Effector memory CD4-positive, alpha-beta T cell (primary cell): ENCODE results near the gene NUTM2F.
"Not testable (repeated sequence)": the region's sequence is repeated elsewhere in the genome, so short reads cannot be mapped to it uniquely, and the experiment has no call there.

ENCODE experiments used
- DNase-seq, 3 donors: peaks; one replicate each; pipeline ENCODE4 v3.0.0-alpha.2; 2020
- H3K27ac ChIP-seq: 2 replicates; pipeline ENCODE4 v1.7.0; 2013; ENCODE audit warnings: mild to moderate bottlenecking, low read length, moderate library complexity; ENCODE audit not compliant: insufficient read depth, poor library complexity, severe bottlenecking
- H3K27me3 ChIP-seq: replicated peaks from 2 replicates; pipeline ENCODE4 v1.7.0; 2013; ENCODE audit warnings: mild to moderate bottlenecking, low read length; ENCODE audit not compliant: insufficient read depth, control insufficient read depth, poor library complexity, severe bottlenecking
- H3K36me3 ChIP-seq: 2 replicates; pipeline ENCODE4 v1.7.0; 2013; ENCODE audit warnings: mild to moderate bottlenecking, low read length, moderate library complexity; ENCODE audit not compliant: control insufficient read depth, insufficient read depth
- H3K4me1 ChIP-seq: 2 replicates; pipeline ENCODE4 v1.7.0; 2013; ENCODE audit warnings: low read length, mild to moderate bottlenecking; ENCODE audit not compliant: control insufficient read depth, insufficient read depth, poor library complexity, severe bottlenecking
- H3K4me3 ChIP-seq: 2 replicates; pipeline ENCODE4 v1.7.0; 2013; ENCODE audit warnings: low read length, low read depth, mild to moderate bottlenecking; ENCODE audit not compliant: insufficient read depth, poor library complexity, severe bottlenecking
- H3K9me3 ChIP-seq: 2 replicates; pipeline ENCODE4 v1.7.0; 2013; ENCODE audit warnings: mild to moderate bottlenecking, low read length, moderate library complexity; ENCODE audit not compliant: control insufficient read depth
- total RNA-seq, 3 donors: gene quantifications; one replicate each; lab custom pipeline; 2026; lab: John Stamatoyannopoulos, UW

Gene NUTM2F, protein sequence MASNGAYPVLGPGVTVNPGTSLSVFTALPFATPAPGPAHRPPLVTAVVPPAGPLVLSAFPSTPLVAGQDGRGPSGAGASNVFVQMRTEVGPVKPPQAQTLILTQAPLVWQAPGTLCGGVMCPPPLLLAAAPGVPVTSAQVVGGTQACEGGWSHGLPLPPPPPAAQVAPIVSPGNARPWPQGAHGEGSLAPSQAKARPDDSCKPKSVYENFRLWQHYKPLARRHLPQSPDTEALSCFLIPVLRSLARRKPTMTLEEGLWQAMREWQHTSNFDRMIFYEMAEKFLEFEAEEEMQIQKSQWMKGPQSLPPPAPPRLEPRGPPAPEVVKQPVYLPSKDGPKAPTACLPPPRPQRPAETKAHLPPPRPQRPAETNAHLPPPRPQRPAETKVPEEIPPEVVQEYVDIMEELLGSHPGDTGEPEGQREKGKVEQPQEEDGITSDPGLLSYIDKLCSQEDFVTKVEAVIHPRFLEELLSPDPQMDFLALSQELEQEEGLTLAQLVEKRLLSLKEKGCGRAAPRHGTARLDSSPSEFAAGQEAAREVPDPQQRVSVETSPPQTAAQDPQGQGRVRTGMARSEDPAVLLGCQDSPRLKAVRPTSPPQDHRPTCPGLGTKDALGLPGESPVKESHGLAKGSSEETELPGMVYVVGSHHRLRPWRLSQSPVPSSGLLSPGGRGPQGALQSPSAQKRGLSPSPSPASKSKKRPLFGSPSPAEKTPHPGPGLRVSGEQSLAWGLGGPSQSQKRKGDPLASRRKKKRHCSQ
- total RNA-seq, result 0 reads per million in 3 donors

DNA sequence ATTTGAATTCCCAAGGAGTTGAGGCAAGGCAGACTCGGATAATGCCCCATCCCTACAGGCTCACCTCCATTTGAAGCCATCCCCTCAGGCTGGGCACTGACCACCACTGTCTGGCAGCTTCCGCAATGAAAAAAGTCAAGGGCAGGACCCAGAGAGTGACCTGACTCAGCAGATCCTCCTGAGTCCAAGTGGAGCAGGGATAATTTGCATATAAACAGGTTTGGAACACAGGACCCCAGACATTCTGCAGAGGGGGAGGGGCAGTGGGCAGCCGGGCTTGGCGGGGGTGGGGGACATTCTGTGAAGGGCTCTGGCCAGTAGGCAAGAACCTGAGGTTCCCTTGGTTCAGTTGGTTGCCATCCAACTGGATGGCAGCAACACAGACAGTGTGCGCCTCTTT, at the start of gene NUTM2F:
NUTM2F (minus strand) TSS at position 101 of the 400 bp plus-strand sequence; CDS start at position 80, 21 bp downstream.
- not testable (repeated sequence) for H3K36me3 ChIP-seq, H3K27me3 ChIP-seq, DNase-seq, H3K4me3 ChIP-seq, H3K4me1 ChIP-seq, H3K9me3 ChIP-seq, H3K27ac ChIP-seq

- not testable (repeated sequence) for H3K4me3 ChIP-seq, H3K9me3 ChIP-seq, H3K4me1 ChIP-seq, H3K27me3 ChIP-seq, DNase-seq, H3K36me3 ChIP-seq
- peak overlapping the region; percentile 37 for H3K27ac ChIP-seq
Measured at GRCh38 chr9:94375197-94375596, 46.8 kb upstream of the NUTM2F start.

DNA sequence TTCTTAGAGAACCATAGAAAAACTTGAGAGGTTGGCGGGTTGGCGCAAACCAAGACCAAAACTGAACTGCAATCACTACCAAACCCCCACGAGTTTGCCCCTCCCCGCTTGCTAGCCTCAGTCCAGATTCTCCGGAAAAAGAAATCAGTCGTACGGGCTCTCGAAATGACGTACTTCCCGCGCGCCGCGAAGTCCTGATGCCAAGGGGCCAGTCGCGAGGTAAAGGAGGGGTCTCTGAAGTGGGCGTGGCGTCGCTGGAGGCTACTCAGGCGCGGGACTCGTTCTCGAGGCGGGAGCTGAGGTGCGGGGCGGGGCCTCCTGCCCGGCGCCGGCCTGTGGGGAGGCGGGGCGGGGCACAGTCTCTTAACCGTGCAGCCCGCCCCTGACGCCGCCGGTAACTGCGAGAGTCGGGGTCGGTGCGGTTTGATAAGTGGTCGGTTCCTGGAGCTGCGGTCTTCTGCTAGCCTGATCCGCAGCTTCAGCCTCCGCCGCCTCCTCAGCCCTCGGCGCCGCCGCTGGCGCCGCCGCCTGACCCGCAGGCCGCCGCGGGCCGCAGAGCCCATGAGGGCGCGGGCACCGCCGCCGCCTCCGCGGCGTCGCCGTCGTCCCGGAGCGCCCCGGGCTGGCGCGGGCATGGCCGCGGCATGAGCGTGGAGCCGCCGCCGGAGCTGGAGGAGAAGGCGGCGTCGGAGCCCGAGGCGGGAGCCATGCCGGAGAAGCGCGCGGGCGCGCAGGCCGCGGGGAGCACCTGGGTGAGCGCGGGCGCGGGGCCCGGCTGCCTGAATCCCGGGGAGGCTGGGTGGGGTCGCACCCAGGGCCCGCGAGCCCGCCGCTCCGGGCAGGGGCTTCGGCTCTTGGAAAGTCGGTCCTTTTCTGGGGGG, 46.0 kb upstream of the NUTM2F start:
- H3K27ac ChIP-seq, result peak overlapping the region; percentile 37

DNA sequence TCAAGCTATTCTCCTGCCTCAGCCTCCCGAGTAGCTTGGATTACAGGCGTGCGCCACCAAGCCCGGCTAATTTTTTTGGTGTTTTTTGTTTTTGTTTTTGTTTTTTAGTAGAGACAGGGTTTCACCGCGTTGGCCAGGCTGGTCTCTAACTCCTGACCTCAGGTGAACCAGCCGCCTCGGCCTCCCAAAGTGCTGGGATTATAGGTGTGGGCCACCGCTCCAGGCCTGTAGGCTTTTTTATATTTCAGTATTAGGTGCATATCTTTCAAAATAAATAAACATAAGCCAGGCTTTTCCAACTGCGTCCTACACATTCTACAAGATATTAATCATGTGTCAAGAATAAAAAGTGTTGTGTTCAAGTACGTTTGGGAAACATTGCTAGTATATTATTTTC, 45.3 kb upstream of the NUTM2F start:
- peak overlapping the region; percentile 45 for H3K4me3 ChIP-seq

More for the DNA sequence above, 46.0 kb upstream of the NUTM2F start:
- not testable (repeated sequence) for H3K27me3 ChIP-seq, H3K36me3 ChIP-seq, H3K4me1 ChIP-seq, H3K9me3 ChIP-seq
- H3K4me3 ChIP-seq, result peak overlapping the region; percentile 45
- peak; percentile 84 to 88 (median 87) for DNase-seq

GRCh38 chr9:94370266-94370665, 41.8 kb upstream of the NUTM2F start:
- H3K27me3 ChIP-seq, H3K9me3 ChIP-seq, DNase-seq, H3K36me3 ChIP-seq, H3K4me3 ChIP-seq, H3K4me1 ChIP-seq, H3K27ac ChIP-seq: not testable (repeated sequence)

More for the DNA sequence above, 45.3 kb upstream of the NUTM2F start:
- H3K27ac ChIP-seq, H3K4me1 ChIP-seq, DNase-seq, H3K36me3 ChIP-seq, H3K9me3 ChIP-seq, H3K27me3 ChIP-seq: not testable (repeated sequence)

DNA sequence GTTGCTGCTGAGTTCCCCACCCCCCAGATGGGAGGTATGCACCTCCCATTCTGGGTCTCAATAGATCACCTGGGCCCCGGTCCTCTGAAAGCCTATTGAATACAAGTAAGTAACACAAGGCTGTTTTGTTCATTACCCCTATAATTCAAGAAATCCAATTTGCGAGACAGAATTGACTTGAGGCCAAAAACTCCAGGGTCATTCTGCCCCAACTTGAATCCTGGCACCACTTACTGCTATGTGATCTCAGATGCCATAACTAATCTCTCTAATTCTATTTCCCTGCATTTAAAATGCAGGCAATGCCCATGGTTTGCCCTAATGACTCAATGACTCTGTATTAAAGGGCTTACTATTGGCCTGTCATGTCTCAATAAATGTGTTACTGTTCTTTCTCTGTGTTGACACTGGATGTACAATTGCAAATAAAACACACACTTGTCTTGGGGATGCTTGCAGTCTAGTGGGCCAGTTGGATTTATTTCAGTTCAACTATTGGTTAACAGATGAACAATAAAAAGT, 35.7 kb upstream of the NUTM2F start:
- H3K4me1 ChIP-seq, H3K4me3 ChIP-seq, DNase-seq, H3K27me3 ChIP-seq, H3K27ac ChIP-seq, H3K9me3 ChIP-seq, H3K36me3 ChIP-seq: not testable (repeated sequence)

DNA sequence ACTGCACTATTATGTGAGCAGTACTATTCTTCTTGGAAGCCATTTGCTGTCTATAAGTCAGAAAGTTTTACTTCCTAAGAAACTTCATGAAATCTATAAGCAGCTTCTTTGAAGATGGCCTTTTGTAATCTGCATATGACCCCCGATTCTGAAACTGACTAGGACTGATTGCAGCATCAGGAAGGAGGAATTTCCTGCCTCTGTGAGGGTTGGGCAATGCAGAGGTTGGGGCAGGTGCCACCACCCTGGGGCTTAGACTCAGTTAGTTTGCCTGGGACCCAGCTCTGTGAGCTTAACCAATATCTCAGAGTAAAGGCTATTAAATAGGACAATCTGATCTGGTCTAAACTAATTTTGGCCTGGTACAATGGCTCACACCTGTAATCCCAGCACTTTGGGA, 28.7 kb upstream of the NUTM2F start:
- not testable (repeated sequence) for H3K27ac ChIP-seq, H3K27me3 ChIP-seq, DNase-seq, H3K4me1 ChIP-seq, H3K36me3 ChIP-seq, H3K9me3 ChIP-seq, H3K4me3 ChIP-seq

GRCh38 chr9:94351901-94352723, 23.7 kb upstream of the NUTM2F start:
- H3K4me3 ChIP-seq, H3K4me1 ChIP-seq, H3K27me3 ChIP-seq, H3K36me3 ChIP-seq, H3K9me3 ChIP-seq, DNase-seq, H3K27ac ChIP-seq: not testable (repeated sequence)

DNA sequence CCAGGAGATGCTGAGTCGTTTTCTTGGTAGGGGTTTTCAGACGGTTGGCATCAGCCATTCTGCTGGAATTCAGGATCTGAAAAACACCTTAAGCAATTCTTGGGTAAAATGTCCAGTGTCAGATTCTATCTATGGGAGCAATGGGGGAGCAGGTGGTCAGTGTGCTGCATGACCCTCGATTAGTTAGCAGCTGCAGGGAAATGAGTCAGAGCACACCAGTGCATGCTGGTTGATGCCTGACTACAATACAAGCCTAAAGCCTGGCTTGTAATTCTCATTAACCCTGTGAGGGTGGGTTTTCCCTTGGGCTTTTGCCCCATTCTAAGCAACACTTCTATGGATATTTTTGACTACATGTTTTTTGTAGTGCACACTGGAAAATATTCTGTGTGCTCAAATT, 20.3 kb upstream of the NUTM2F start:
- not testable (repeated sequence) for H3K9me3 ChIP-seq, H3K27me3 ChIP-seq, H3K36me3 ChIP-seq, H3K4me3 ChIP-seq, DNase-seq, H3K27ac ChIP-seq, H3K4me1 ChIP-seq
